Endothelial cell of umbilical vein (primary cell): ENCODE data around the gene HSPA1B. TPM values are rescaled to one million over a fixed set of nuclear protein-coding genes. Genes with fewer than 3 reads are reported as not detected.

Experiments
- BruUV-seq: library from RNA; stranded (reverse); fragments of 400-500 nt; replicated peaks from 2 replicates; lab custom pipeline; 2021; lab: Mats Ljungman, UMichigan
- CTCF ChIA-PET: fragments of 300-600, 350-600 bp; sonication (Branson Sonifier 250); formaldehyde crosslinking; loops from one replicate; lab custom pipeline; 2021; ENCODE audit warnings: antibody characterized with exemption, inconsistent platforms; lab: Charles Lee
- POLR2A ChIA-PET: fragments of 300-600, 350-600 bp; sonication (Branson Sonifier 250); formaldehyde crosslinking; loops from one replicate; lab custom pipeline; 2021; ENCODE audit warnings: antibody characterized with exemption, inconsistent platforms; lab: Charles Lee
- DNase-seq: peaks from one replicate; pipeline ENCODE4 v3.0.0-alpha.2; 2011; ENCODE audit warnings: low read depth, low spot score
- FAIRE-seq: peaks from 2 replicates; lab custom pipeline; 2011; peaks lifted over from hg19 to GRCh38; lab: Jason Lieb, UNC
- H2AFZ ChIP-seq: 2 replicates; pipeline ENCODE4 v1.6.0; 2012; ENCODE audit warnings: low read depth, low read length, control low read depth, inconsistent platforms
- H3K27ac ChIP-seq: 2 replicates; pipeline ENCODE4 v1.5.1; 2011; ENCODE audit warnings: low read depth, mild to moderate bottlenecking, control low read depth, low read length, moderate library complexity; ENCODE audit not compliant: insufficient read depth
- H3K27me3 ChIP-seq, 2 experiments: 2 replicates each; pipeline versions ENCODE4 v1.6.0 to v1.6.1; 2011; ENCODE audit warnings: low read length in 2 of 2, mixed read lengths in 1 of 2; ENCODE audit not compliant: control insufficient read depth in 2 of 2, insufficient read depth in 2 of 2
- H3K36me3 ChIP-seq, 2 experiments: 2 replicates in 1 of 2; 3 replicates in 1 of 2; pipeline ENCODE4 v1.5.1; 2011; ENCODE audit warnings: low read length in 2 of 2, mild to moderate bottlenecking in 1 of 2, moderate library complexity in 1 of 2; ENCODE audit not compliant: control insufficient read depth in 2 of 2, insufficient read depth in 2 of 2; ENCODE audit errors: extremely low read depth in 1 of 2
- H3K4me1 ChIP-seq: 3 replicates; pipeline ENCODE4 v1.5.1; 2011; ENCODE audit warnings: mild to moderate bottlenecking, low read length; ENCODE audit not compliant: control insufficient read depth, insufficient read depth; ENCODE audit errors: extremely low read depth
- H3K4me2 ChIP-seq: 2 replicates; pipeline ENCODE4 v1.6.1; 2011; ENCODE audit warnings: low read length, control low read depth, mixed read lengths; ENCODE audit not compliant: insufficient read depth
- H3K4me3 ChIP-seq, 3 experiments: fragments of 200-600 bp in 1 of 3; sonication (generic), shearing (Covaris generic) in 1 of 3; replicated peaks in 1 of 3; 2 replicates each; pipeline ENCODE4 v1.5.1; 2011 to 2016; ENCODE audit warnings: control low read depth in 3 of 3, low read length in 3 of 3, mild to moderate bottlenecking in 2 of 3, inconsistent platforms in 1 of 3, low read depth in 1 of 3, moderate library complexity in 1 of 3; ENCODE audit not compliant: insufficient read depth in 1 of 3
- H3K79me2 ChIP-seq: 2 replicates; pipeline ENCODE4 v1.6.0; 2012; ENCODE audit warnings: low read length, inconsistent platforms; ENCODE audit not compliant: control insufficient read depth, insufficient read depth
- H3K9ac ChIP-seq: replicated peaks from 2 replicates; pipeline ENCODE3; 2011; ENCODE audit warnings: low read length, control low read depth; ENCODE audit not compliant: insufficient read depth; ENCODE audit errors: extremely low read depth
- H3K9me1 ChIP-seq: replicated peaks from 3 replicates; pipeline ENCODE4 v1.6.0; 2011; ENCODE audit warnings: mild to moderate bottlenecking, low read length; ENCODE audit not compliant: control insufficient read depth, insufficient read depth; ENCODE audit errors: extremely low read depth
- H3K9me3 ChIP-seq: replicated peaks from 2 replicates; pipeline ENCODE4 v1.5.1; 2012; ENCODE audit warnings: low read length, inconsistent platforms; ENCODE audit not compliant: control insufficient read depth, insufficient read depth
- H4K20me1 ChIP-seq: replicated peaks from 2 replicates; pipeline ENCODE3; 2011; ENCODE audit warnings: mild to moderate bottlenecking, low read length; ENCODE audit not compliant: control insufficient read depth, insufficient read depth; ENCODE audit errors: extremely low read depth
- CTCF ChIP-seq, 2 donors: IDR thresholded peaks; 1 replicate in 1 of 2; 2 replicates in 1 of 2; pipeline ENCODE4 v1.5.1; 2011; ENCODE audit warnings: low read length in 2 of 2, mild to moderate bottlenecking in 2 of 2, moderate library complexity in 2 of 2, control low read depth in 1 of 2, inconsistent platforms in 1 of 2, low read depth in 1 of 2; ENCODE audit not compliant: insufficient read depth in 1 of 2; ENCODE audit errors: extremely low read depth in 1 of 2
- EZH2 ChIP-seq: IDR thresholded peaks from 2 replicates; pipeline ENCODE4 v1.6.1; 2012; ENCODE audit warnings: borderline replicate concordance, low read depth, mild to moderate bottlenecking, moderate library complexity, low read length, inconsistent platforms; ENCODE audit not compliant: severe bottlenecking
- FOS ChIP-seq: IDR thresholded peaks from 2 replicates; pipeline ENCODE4 v1.6.1; 2011; ENCODE audit warnings: mild to moderate bottlenecking, low read length, moderate library complexity, borderline replicate concordance; ENCODE audit not compliant: insufficient read depth
- GATA2 ChIP-seq: IDR thresholded peaks from 2 replicates; pipeline ENCODE4 v1.7.0; 2011; ENCODE audit warnings: low read depth, mild to moderate bottlenecking, moderate library complexity, mixed read lengths, low read length; ENCODE audit not compliant: insufficient read length, insufficient read depth
- JUN ChIP-seq: IDR thresholded peaks from 2 replicates; pipeline ENCODE4 v1.6.1; 2011; ENCODE audit warnings: borderline replicate concordance, low read depth; ENCODE audit not compliant: insufficient read length, insufficient read depth
- MAX ChIP-seq: IDR thresholded peaks from 2 replicates; pipeline ENCODE4 v1.6.1; 2011; ENCODE audit not compliant: insufficient read depth, insufficient read length
- MYC ChIP-seq: IDR thresholded peaks from one replicate; pipeline ENCODE4 v1.6.1; 2011; ENCODE audit warnings: mild to moderate bottlenecking, low read depth, low read length
- POLR2A ChIP-seq: IDR thresholded peaks from 2 replicates; pipeline ENCODE4 v1.6.1; 2012; ENCODE audit warnings: low read depth, mild to moderate bottlenecking, control low read depth, low read length
- POLR2AphosphoS5 ChIP-seq: IDR thresholded peaks from 2 replicates; pipeline ENCODE4 v1.6.1; 2012; ENCODE audit warnings: low read depth, mild to moderate bottlenecking, control low read depth, low read length, moderate library complexity; ENCODE audit not compliant: insufficient read depth
- dilution Hi-C: fragments of 300-500 bp; cut with MboI; formaldehyde crosslinking; loops from one replicate; pipeline ENCODE4 v1.15.0; 2019; ENCODE audit warnings: low sequenced_read_pairs; ENCODE audit not compliant: extremely low pct_ligation_motif_present
- intact Hi-C: fragments of 100-400 bp; cut with micrococcal nuclease; formaldehyde crosslinking; loops from one replicate; pipeline ENCODE4 v1.10.0; 2022
- polyA plus RNA-seq, 4 experiments: library from polyadenylated mRNA; depleted of rRNA in 3 of 4; stranded (reverse) in 3 of 4; unstranded in 1 of 4; fragments of >200 nt; gene quantifications; 2 replicates each; pipeline versions ENCODE4 v1.2.1 to v1.2.3, GENCODE V29; 2011 to 2012; ENCODE audit warnings: missing spikeins in 1 of 4
- total RNA-seq: library from RNA; stranded (reverse); gene quantifications from 2 replicates; pipeline ENCODE4 v1.2.3, GENCODE V29; 2021

HSPA1B gene
- total and polyA plus RNA-seq, 2 donors (not counting 3 experiments of a cell fraction or from before 2014, with no cell fraction given) = 27.1 to 54.0 TPM

- no peak overlapping the region for H2AFZ ChIP-seq
- peaks cover 20% of the 10 kb centered on the region for H3K79me2 ChIP-seq
- no peaks in the 10 kb centered on the region for H4K20me1 ChIP-seq
- TF ChIP-seq FOS (no peak), POLR2AphosphoS5 (no peak), JUN (no peak), MYC (no peak), EZH2 (no peak), GATA2 (no peak), CTCF (IDR thresholded peaks at IDR 0.05; ENCODE audit: extremely low read depth in 1 of 2, insufficient read depth in 1 of 2, low read depth in 1 of 2, low read length in 2 of 2) (no peak), MAX (no peak), POLR2A (no peak)
- BruUV-seq = no TSS peak
- intact Hi-C loops (loop anchor here (2.0 kb wide), 3 partner anchors 20 to 56 kb away; partner anchors contain the start of genes HSPA1A and HSPA1L), dilution Hi-C loops (no loop called here)
- peak overlapping the region; percentile 89 for H3K27ac ChIP-seq
- ChIA-PET CTCF (interaction anchor here (0.6 to 3.0 kb wide), 5 partner anchors 12 to 36 kb away, joined by 3 to 28 read pairs (median 10); partner anchors contain the start of genes HSPA1B and LSM2), POLR2A (interaction anchor here (0.7 kb wide), 1 partner anchor 33 kb away, joined by 7 read pairs; the partner anchor contains the start of gene HSPA1B)
- H3K4me3 ChIP-seq = peak overlapping the region; percentile 49 to 71 (median 67)
- H3K9ac ChIP-seq = peak overlapping the region; percentile 95
- H3K9me3 ChIP-seq = no peaks in the 10 kb centered on the region
- H3K27me3 ChIP-seq = no peaks in the 10 kb centered on the region
- FAIRE-seq (peak; percentile 75), DNase-seq (peak; percentile 35)
- H3K36me3 ChIP-seq = peaks cover 0 to 5% of the 10 kb centered on the region in 2 experiments
- H3K4me1 ChIP-seq = peaks cover 15% of the 10 kb centered on the region
- no peaks in the 10 kb centered on the region for H3K9me1 ChIP-seq
- peak overlapping the region; percentile 82 for H3K4me2 ChIP-seq
Observed at GRCh38 chr6:31794294-31794865, 33.2 kb upstream of the HSPA1B start.
